OCI-LY7 (cell line): Measurements from ENCODE around the gene GMPR2. TPM values are rescaled to one million over a fixed set of nuclear protein-coding genes. Genes with fewer than 3 reads are reported as not detected.

ENCODE experiments used
- BruUV-seq: library from RNA; stranded (reverse); fragments of 400-500 nt; replicated peaks from 2 replicates; lab custom pipeline; 2021; lab: Mats Ljungman, UMichigan
- CTCF ChIA-PET: fragments of 300-600 bp; sonication (Branson Sonifier 250); formaldehyde crosslinking; loops from one replicate; lab custom pipeline; 2022; ENCODE audit warnings: antibody characterized with exemption; ENCODE audit not compliant: unreplicated experiment; lab: Charles Lee
- POLR2A ChIA-PET: fragments of 300-600 bp; sonication (Branson Sonifier 250); formaldehyde crosslinking; loops from one replicate; lab custom pipeline; 2022; ENCODE audit warnings: antibody characterized with exemption; lab: Charles Lee
- DNase-seq: peaks from one replicate; pipeline ENCODE4 v3.0.0-alpha.2; 2015; ENCODE audit warnings: low spot score
- H2AFZ ChIP-seq: fragments of 200-600 bp; sonication (generic), shearing (Covaris generic); 2 replicates; pipeline ENCODE4 v1.6.1; 2014; ENCODE audit warnings: mild to moderate bottlenecking, antibody characterized with exemption, low read length, moderate library complexity
- H3K27ac ChIP-seq: fragments of 200-600 bp; sonication (generic); 2 replicates; pipeline ENCODE4 v1.5.1; 2014; ENCODE audit warnings: mixed run types, low read depth, mild to moderate bottlenecking, moderate library complexity, low read length, inconsistent platforms; ENCODE audit not compliant: poor library complexity, severe bottlenecking
- H3K36me3 ChIP-seq: fragments of 200-600 bp; sonication (generic); 2 replicates; pipeline ENCODE4 v1.6.1; 2014; ENCODE audit warnings: mild to moderate bottlenecking, antibody characterized with exemption, low read length, moderate library complexity, mixed read lengths; ENCODE audit not compliant: insufficient read depth
- H3K4me1 ChIP-seq: fragments of 200-600 bp; sonication (generic); 2 replicates; pipeline ENCODE4 v1.5.1; 2014; ENCODE audit warnings: mild to moderate bottlenecking, low read length; ENCODE audit not compliant: insufficient read depth, poor library complexity, severe bottlenecking
- H3K4me2 ChIP-seq: fragments of 200-600 bp; sonication (generic); 2 replicates; pipeline ENCODE4 v1.6.1; 2014; ENCODE audit warnings: mild to moderate bottlenecking, low read length
- H3K4me3 ChIP-seq: fragments of 200-600 bp; sonication (generic); 2 replicates; pipeline ENCODE4 v1.5.1; 2014; ENCODE audit warnings: mild to moderate bottlenecking, low read depth, low read length; ENCODE audit not compliant: poor library complexity, severe bottlenecking
- H3K79me2 ChIP-seq: fragments of 200-600 bp; sonication (generic); 2 replicates; pipeline ENCODE4 v1.6.1; 2016; ENCODE audit warnings: low read depth, mild to moderate bottlenecking, low read length, moderate library complexity, mixed read lengths; ENCODE audit not compliant: insufficient read depth
- H3K9me2 ChIP-seq: fragments of 200-600 bp; sonication (generic); 2 replicates; pipeline ENCODE4 v1.6.1; 2016; ENCODE audit warnings: mild to moderate bottlenecking, low read length, mixed read lengths; ENCODE audit not compliant: insufficient read depth
- H3K9me3 ChIP-seq: fragments of 200-600 bp; sonication (generic); 2 replicates; pipeline ENCODE4 v1.6.1; 2014; ENCODE audit warnings: mild to moderate bottlenecking, mixed run types, low read length, mixed read lengths
- H4K20me1 ChIP-seq: fragments of 200-600 bp; sonication (generic); 2 replicates; pipeline ENCODE4 v1.6.1; 2014; ENCODE audit warnings: mild to moderate bottlenecking, antibody characterized with exemption, low read length, moderate library complexity, mixed read lengths; ENCODE audit not compliant: insufficient read depth
- CTCF ChIP-seq: fragments of 200-600 bp; sonication (generic); conservative IDR thresholded peaks from 2 replicates; pipeline ENCODE4 v1.5.1; 2014; ENCODE audit warnings: mild to moderate bottlenecking, antibody characterized with exemption, low read length, moderate library complexity, mixed read lengths
- EZH2phosphoT487 ChIP-seq: fragments of 200-600 bp; sonication (generic); IDR thresholded peaks from 2 replicates; pipeline ENCODE4 v1.6.1; 2018; ENCODE audit warnings: low read depth, borderline replicate concordance, mild to moderate bottlenecking, mixed run types, antibody characterized with exemption, low read length, moderate library complexity, mixed read lengths
- intact Hi-C: fragments of 100-400 bp; cut with micrococcal nuclease; formaldehyde crosslinking; loops from one replicate; pipeline ENCODE4 v1.10.0; 2022; ENCODE audit not compliant: unreplicated experiment
- total RNA-seq, 2 experiments: library from RNA; depleted of rRNA in 1 of 2; stranded (reverse); fragments of >200 nt in 1 of 2; shearing (Covaris generic) in 1 of 2; gene quantifications; 2 replicates each; pipeline ENCODE4 v1.2.3, GENCODE V29; 2014 to 2022

The GMPR2 gene
- total RNA-seq, 2 experiments from 2014 or later, result 51.4 to 62.3 TPM

GRCh38 chr14:24266344-24267244 is 33.9 kb downstream of the GMPR2 start:
- POLR2A ChIA-PET, result interaction anchor here (0.6 kb wide), 1 partner anchor 140 kb away, joined by 3 read pairs; no protein-coding TSS in a partner anchor
- Histone ChIP-seq H3K79me2 (no peaks in the 10 kb centered on the region), H3K4me2 (no peak overlapping the region), H3K4me3 (no peak overlapping the region), H3K9me3 (no peaks in the 10 kb centered on the region), H2AFZ (no peak overlapping the region), H3K36me3 (no peaks in the 10 kb centered on the region), H3K4me1 (peaks cover 18% of the 10 kb centered on the region), H3K9me2 (no peaks in the 10 kb centered on the region), H3K27ac (no peak overlapping the region), H4K20me1 (no peaks in the 10 kb centered on the region)
- no peak for DNase-seq
- TF ChIP-seq EZH2phosphoT487, result no peak
- no peak for TF ChIP-seq CTCF
- CTCF ChIA-PET, result no interaction called here
- intact Hi-C loops, result no loop called here
- no TSS peak for BruUV-seq

GRCh38 chr14:24267516-24267915 is 34.8 kb downstream of the GMPR2 start:
- Histone ChIP-seq H2AFZ (no peak overlapping the region), H4K20me1 (no peaks in the 10 kb centered on the region), H3K27ac (no peak overlapping the region), H3K79me2 (no peaks in the 10 kb centered on the region), H3K4me1 (peaks cover 28% of the 10 kb centered on the region), H3K4me3 (no peak overlapping the region), H3K9me3 (no peaks in the 10 kb centered on the region), H3K4me2 (no peak overlapping the region), H3K36me3 (no peaks in the 10 kb centered on the region), H3K9me2 (no peaks in the 10 kb centered on the region)
- DNase-seq, result no peak
- intact Hi-C loops, result no loop called here
- no peak for TF ChIP-seq EZH2phosphoT487
- TF ChIP-seq CTCF, result no peak
- ChIA-PET POLR2A (no interaction called here), CTCF (no interaction called here)
- no TSS peak for BruUV-seq

- Histone ChIP-seq H3K4me3 (no peak overlapping the region), H2AFZ (no peak overlapping the region), H3K9me3 (no peaks in the 10 kb centered on the region), H3K27ac (no peak overlapping the region), H3K4me1 (peaks cover 34% of the 10 kb centered on the region), H3K79me2 (no peaks in the 10 kb centered on the region), H3K36me3 (no peaks in the 10 kb centered on the region), H3K9me2 (no peaks in the 10 kb centered on the region), H4K20me1 (no peaks in the 10 kb centered on the region), H3K4me2 (no peak overlapping the region)
- ChIA-PET POLR2A (no interaction called here), CTCF (no interaction called here)
- BruUV-seq, result no TSS peak
- no peak for DNase-seq
- intact Hi-C loops, result no loop called here
- no peak for TF ChIP-seq EZH2phosphoT487
Measured at GRCh38 chr14:24268225-24268624, 35.5 kb downstream of the GMPR2 start.
